ENCODE measurements around the gene SMARCAD1. TPM values are rescaled to one million over a fixed set of nuclear protein-coding genes. Genes with fewer than 3 reads are reported as not detected.
A peak's percentile ranks its signal among the peaks of the same experiment; 100 is the strongest.

The SMARCAD1 gene
- total RNA-seq, 2 experiments from 2014 or later = 28.6 to 31.9 TPM

- peak overlapping the region; percentile 51 for H3K27ac Mint-ChIP-seq
- H3K27me3 Mint-ChIP-seq (ENCODE audit: low read depth) = no peaks in the 10 kb centered on the region
- DNase-seq (no peak), ATAC-seq (no peak)
- POLR2A ChIA-PET = interaction anchor here (0.6 to 0.7 kb wide), 2 partner anchors 20 to 132 kb away, joined by 3 read pairs; partner anchors contain the start of gene SMARCAD1
- H3K4me3 Mint-ChIP-seq = peak overlapping the region; percentile 47
- CTCF ChIA-PET = interaction anchor here (1.0 kb wide), 2 partner anchors 9 to 12 kb away, joined by 3 read pairs; no protein-coding TSS in a partner anchor
- H3K9me3 Mint-ChIP-seq (ENCODE audit: insufficient read depth) = no peaks in the 10 kb centered on the region
- peaks cover 12% of the 10 kb centered on the region for H3K4me1 Mint-ChIP-seq (ENCODE audit: low read depth)
- no peaks in the 10 kb centered on the region for H3K36me3 Mint-ChIP-seq (ENCODE audit: low read depth)
These were observed 132.1 kb downstream of the SMARCAD1 start for GRCh38 chr4:94339779-94340178.

Other genes starting within 250 kb of the SMARCAD1 start
- gene HPGDS, start 135.0 kb downstream of the SMARCAD1 start, total RNA-seq = not detected
- 10 to 100 TPM; 18.1 to 18.3 TPM for gene PDLIM5, start 244.1 kb downstream of the SMARCAD1 start, total RNA-seq

Measured in activated CD8-positive, alpha-beta T cell treated with anti-CD3 and anti-CD28 coated beads, Interleukin-2, amount 10 ng/mL, durations not matched to agents 7 days and 5 days (primary cell).